ENCODE data around the gene PPP1R27.

The PPP1R27 gene

DNA sequence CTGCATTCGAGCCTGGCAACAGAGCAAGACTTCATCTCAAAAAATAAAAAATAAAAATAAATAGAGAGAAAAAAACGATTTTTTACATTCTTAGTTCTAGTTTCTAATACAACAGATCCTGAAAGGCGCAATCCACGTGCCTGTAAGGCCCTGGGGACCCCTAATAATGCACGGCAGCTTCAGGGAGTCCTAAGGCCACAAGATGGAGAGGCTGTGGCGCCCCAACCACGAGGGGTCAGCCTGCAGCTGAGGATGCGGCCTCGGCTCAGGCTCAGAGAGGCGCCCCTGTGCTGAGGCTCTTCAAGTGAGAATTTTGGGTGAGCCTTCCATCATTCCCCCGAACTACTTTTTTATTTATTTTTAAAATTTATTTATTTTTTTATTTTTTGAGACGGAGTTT, 14.6 kb upstream of the PPP1R27 start:
- H3K4me3 ChIP-seq (ENCODE audit: low read depth, low read length), result no peak overlapping the region
- TF ChIP-seq POLR2A (IDR thresholded peaks at IDR 0.05; ENCODE audit: extremely low read depth, insufficient read length) (no peak), MAX (IDR thresholded peaks at IDR 0.05; ENCODE audit: low read depth, low read length) (no peak), MYC (IDR thresholded peaks at IDR 0.05; ENCODE audit: low read depth, low read length) (no peak)
- DNase-seq (ENCODE audit: low read depth), result no peak

- TF ChIP-seq MYC (IDR thresholded peaks at IDR 0.05; ENCODE audit: low read depth, low read length), result no peak
- TF ChIP-seq, protein P1, sequence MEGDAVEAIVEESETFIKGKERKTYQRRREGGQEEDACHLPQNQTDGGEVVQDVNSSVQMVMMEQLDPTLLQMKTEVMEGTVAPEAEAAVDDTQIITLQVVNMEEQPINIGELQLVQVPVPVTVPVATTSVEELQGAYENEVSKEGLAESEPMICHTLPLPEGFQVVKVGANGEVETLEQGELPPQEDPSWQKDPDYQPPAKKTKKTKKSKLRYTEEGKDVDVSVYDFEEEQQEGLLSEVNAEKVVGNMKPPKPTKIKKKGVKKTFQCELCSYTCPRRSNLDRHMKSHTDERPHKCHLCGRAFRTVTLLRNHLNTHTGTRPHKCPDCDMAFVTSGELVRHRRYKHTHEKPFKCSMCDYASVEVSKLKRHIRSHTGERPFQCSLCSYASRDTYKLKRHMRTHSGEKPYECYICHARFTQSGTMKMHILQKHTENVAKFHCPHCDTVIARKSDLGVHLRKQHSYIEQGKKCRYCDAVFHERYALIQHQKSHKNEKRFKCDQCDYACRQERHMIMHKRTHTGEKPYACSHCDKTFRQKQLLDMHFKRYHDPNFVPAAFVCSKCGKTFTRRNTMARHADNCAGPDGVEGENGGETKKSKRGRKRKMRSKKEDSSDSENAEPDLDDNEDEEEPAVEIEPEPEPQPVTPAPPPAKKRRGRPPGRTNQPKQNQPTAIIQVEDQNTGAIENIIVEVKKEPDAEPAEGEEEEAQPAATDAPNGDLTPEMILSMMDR (IDR thresholded peaks at IDR 0.05; ENCODE audit: low read depth, low read length), result no peak
- no peak for TF ChIP-seq POLR2A (IDR thresholded peaks at IDR 0.05; ENCODE audit: extremely low read depth, insufficient read length)
- TF ChIP-seq MAX (IDR thresholded peaks at IDR 0.05; ENCODE audit: low read depth, low read length), result no peak
- no peak for DNase-seq (ENCODE audit: low read depth)
- no peak overlapping the region for H3K4me3 ChIP-seq (ENCODE audit: low read depth, low read length)
These were observed 12.2 kb upstream of the PPP1R27 start for GRCh38 chr17:81846743-81847689.

DNA sequence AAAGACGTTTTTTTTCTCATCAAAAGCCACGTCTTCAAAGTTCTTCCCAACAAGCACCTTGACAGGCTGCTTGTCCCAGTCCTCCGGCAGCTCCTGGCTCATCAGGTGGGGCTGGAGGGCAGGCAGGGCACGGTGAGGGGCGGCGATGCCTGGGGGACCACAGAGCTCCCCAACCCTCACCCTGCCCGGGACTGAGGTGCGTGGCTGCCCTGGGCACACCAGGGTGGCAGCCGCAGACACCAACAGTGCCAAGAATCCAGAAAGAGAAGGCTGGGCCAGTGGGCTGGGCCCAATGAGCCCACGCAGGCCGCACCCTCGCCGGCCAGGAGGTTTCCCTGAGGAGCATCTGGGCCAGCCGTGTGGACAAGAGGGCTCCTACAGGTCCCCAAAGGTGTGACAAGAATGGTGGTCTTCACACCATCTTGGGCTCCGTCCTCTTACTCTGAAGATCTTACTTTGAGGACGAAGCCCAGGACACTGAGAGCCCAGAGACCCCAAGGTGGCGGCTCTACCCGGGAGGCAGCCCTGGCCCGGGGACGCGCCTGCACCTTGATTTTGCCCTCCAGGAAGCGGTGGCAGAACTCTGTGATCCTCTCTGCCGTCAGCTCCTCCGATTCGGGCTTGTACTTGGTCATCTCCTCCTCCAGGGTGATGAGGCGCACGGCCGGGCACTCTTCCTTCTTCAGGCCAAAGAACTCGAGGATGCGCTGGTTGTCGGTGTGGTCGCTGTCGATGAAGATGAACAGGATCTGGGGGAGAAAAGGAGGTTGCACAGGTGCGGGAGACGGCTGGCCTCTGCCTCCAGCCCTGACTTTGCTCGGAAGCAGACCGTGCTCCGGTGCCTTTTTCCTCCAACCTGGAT, 11.3 kb upstream of the PPP1R27 start:
- no peak overlapping the region for H3K4me3 ChIP-seq (ENCODE audit: low read depth, low read length)
- DNase-seq (ENCODE audit: low read depth), result no peak
- no peak for TF ChIP-seq MYC (IDR thresholded peaks at IDR 0.05; ENCODE audit: low read depth, low read length)
- TF ChIP-seq MAX (IDR thresholded peaks at IDR 0.05; ENCODE audit: low read depth, low read length), result no peak
- no peak for TF ChIP-seq POLR2A (IDR thresholded peaks at IDR 0.05; ENCODE audit: extremely low read depth, insufficient read length)
- TF ChIP-seq, protein P1 (IDR thresholded peaks at IDR 0.05; ENCODE audit: low read depth, low read length), result no peak

GRCh38 chr17:81845361-81845760, 10.5 kb upstream of the PPP1R27 start:
- TF ChIP-seq MYC (IDR thresholded peaks at IDR 0.05; ENCODE audit: low read depth, low read length), result no peak
- TF ChIP-seq POLR2A (IDR thresholded peaks at IDR 0.05; ENCODE audit: extremely low read depth, insufficient read length), result no peak
- no peak for TF ChIP-seq MAX (IDR thresholded peaks at IDR 0.05; ENCODE audit: low read depth, low read length)
- TF ChIP-seq, protein P1 (IDR thresholded peaks at IDR 0.05; ENCODE audit: low read depth, low read length), result no peak
- no peak overlapping the region for H3K4me3 ChIP-seq (ENCODE audit: low read depth, low read length)
- DNase-seq (ENCODE audit: low read depth), result no peak

DNA sequence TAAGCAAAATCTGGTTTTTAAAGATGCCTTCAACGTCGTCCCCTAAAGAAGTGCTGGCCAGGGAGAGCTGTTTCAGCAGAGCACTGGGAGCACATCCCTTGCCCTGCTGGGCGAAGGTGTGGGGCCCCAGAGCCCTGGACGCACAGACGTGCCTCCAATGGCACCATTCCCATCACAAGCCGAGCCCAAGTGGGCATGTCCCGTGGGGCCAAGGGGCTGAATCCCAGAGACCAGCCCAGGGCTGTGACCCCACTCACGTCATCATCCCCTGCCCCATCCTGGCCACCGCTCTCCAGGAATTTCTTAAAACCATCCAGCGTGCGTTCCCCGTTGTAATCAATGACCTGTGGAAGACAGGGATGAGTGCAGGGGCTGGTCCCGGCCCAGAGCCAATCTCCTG, 10.0 kb upstream of the PPP1R27 start:
- TF ChIP-seq POLR2A (IDR thresholded peaks at IDR 0.05; ENCODE audit: extremely low read depth, insufficient read length) (no peak), MYC (IDR thresholded peaks at IDR 0.05; ENCODE audit: low read depth, low read length) (no peak), MAX (IDR thresholded peaks at IDR 0.05; ENCODE audit: low read depth, low read length) (no peak)
- TF ChIP-seq, protein P1 (IDR thresholded peaks at IDR 0.05; ENCODE audit: low read depth, low read length), result no peak
- no peak for DNase-seq (ENCODE audit: low read depth)
- H3K4me3 ChIP-seq (ENCODE audit: low read depth, low read length), result no peak overlapping the region
